Activated T-cell treated with anti-CD3 and anti-CD28 coated beads, Interleukin-2, amount 50 U/mL, for 4 hours (primary cell): ENCODE measurements around the gene SH3BGRL3. TPM values are rescaled to one million over a fixed set of nuclear protein-coding genes. Genes with fewer than 3 reads are reported as not detected.
"Not testable (repeated sequence)": the region's sequence is repeated elsewhere in the genome, so short reads cannot be mapped to it uniquely, and the experiment has no call there.

ENCODE experiments used
- ATAC-seq, 2 donors: fragments of 200-7000 bp; cut with Tn5 transposase; one replicate each; pipeline ENCODE4 v1.10.0; 2021
- DNase-seq: peaks from one replicate; pipeline ENCODE4 v3.0.0-alpha.2; 2020
- H3K27me3 Mint-ChIP-seq: one replicate; pipeline ENCODE4 v1.8.0; 2021; ENCODE audit warnings: low read depth, mixed read lengths
- H3K36me3 Mint-ChIP-seq: one replicate; pipeline ENCODE4 v1.8.0; 2022; ENCODE audit warnings: mixed read lengths; ENCODE audit not compliant: insufficient read depth
- H3K4me1 Mint-ChIP-seq: one replicate; pipeline ENCODE4 v1.8.0; 2021; ENCODE audit warnings: low read depth, mixed read lengths
- H3K4me3 Mint-ChIP-seq: one replicate; pipeline ENCODE4 v1.8.0; 2021; ENCODE audit warnings: mild to moderate bottlenecking, moderate library complexity, mixed read lengths
- H3K9me3 Mint-ChIP-seq: one replicate; pipeline ENCODE4 v1.8.0; 2021; ENCODE audit warnings: mixed read lengths
- total RNA-seq, 3 donors: library from RNA; stranded (reverse); gene quantifications; one replicate each; pipeline ENCODE4 v1.2.1, GENCODE V29; 2021

The SH3BGRL3 gene
- total RNA-seq, 3 donors from 2014 or later: 324 to 352 (median 326) TPM

- Mint-ChIP-seq H3K4me3 (peak overlapping the region; percentile 96), H3K27me3 (no peaks in the 10 kb centered on the region), H3K36me3 (no peaks in the 10 kb centered on the region), H3K4me1 (peaks cover 28% of the 10 kb centered on the region), H3K9me3 (no peaks in the 10 kb centered on the region)
- no peak for DNase-seq
- peak; percentile 3 to 16 for ATAC-seq
These were observed 27.5 kb downstream of the SH3BGRL3 start for GRCh38 chr1:26307363-26307781.

DNA sequence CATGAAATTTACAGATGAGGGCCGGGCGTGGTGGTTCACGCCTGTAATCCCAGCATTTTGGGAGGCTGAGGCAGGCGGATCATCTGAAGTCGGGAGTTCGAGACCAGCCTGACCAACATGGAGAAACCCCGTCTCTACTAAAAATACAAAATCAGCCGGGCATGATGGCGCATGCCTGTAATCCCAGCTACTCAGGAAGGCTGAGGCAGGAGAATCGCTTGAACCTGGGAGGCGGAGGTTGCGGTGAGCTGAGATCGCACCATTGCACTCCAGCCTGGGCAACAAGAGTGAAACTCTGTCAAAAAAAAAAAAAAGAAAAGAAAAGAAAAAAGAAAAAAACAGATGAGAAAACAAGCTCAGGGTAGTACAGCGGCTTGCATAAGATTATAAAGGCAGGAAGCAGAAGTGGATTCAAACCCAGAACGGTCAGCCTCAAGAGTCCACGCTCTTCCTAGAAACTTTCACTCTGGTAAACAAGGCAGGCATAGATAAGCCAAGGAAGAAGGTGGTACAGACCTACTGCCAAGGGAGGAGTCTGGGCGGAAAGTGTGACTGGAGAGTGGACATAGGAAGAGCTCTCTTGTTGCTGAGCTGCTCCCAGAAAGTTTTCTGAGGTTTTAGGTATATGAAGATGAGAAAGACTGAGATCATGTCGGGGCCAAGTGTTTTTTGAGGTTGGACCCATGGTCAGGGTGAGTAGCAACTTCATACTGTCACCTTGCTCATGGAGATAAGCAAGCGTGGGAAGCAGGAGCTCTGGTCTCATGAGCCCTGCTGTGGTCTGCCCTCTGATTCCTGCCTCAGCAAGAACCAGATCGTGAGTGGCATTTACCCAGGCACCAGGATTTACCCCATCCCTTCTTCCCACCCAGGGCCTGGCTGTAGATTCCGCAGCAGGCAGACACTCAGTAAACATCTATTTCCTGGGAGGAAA is 28.3 kb downstream of the SH3BGRL3 start:
- not testable (repeated sequence) for H3K9me3 Mint-ChIP-seq, DNase-seq, H3K27me3 Mint-ChIP-seq, H3K36me3 Mint-ChIP-seq
- ATAC-seq: peak; percentile 8 to 22
- Mint-ChIP-seq H3K4me3 (peak overlapping the region; percentile 56), H3K4me1 (peaks cover 32% of the 10 kb centered on the region)

DNA sequence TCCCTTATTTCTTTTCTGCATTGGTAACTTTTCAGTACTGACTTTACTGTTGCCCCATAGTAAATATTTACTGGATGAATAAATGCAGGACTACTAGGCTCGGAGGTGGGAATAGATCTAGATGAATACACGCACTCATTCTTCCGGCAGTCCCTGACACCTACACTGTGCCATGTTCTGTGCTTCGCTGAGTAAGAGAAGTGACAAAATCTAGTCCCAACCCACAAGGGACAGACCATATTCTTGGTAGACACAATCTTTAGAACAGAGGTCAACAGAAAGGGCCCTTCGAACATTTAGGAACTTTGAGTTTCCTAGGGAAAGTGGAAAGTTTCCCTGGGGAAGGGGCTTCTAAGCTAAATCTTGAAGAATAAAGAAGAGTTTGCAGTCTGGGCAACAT is 34.6 kb downstream of the SH3BGRL3 start:
- no peak for DNase-seq
- H3K36me3 Mint-ChIP-seq: peaks cover 2% of the 10 kb centered on the region
- no peaks in the 10 kb centered on the region for H3K27me3 Mint-ChIP-seq
- H3K4me3 Mint-ChIP-seq: no peak overlapping the region
- peaks cover 60% of the 10 kb centered on the region for H3K4me1 Mint-ChIP-seq
- no peak for ATAC-seq
- H3K9me3 Mint-ChIP-seq: no peaks in the 10 kb centered on the region

DNA sequence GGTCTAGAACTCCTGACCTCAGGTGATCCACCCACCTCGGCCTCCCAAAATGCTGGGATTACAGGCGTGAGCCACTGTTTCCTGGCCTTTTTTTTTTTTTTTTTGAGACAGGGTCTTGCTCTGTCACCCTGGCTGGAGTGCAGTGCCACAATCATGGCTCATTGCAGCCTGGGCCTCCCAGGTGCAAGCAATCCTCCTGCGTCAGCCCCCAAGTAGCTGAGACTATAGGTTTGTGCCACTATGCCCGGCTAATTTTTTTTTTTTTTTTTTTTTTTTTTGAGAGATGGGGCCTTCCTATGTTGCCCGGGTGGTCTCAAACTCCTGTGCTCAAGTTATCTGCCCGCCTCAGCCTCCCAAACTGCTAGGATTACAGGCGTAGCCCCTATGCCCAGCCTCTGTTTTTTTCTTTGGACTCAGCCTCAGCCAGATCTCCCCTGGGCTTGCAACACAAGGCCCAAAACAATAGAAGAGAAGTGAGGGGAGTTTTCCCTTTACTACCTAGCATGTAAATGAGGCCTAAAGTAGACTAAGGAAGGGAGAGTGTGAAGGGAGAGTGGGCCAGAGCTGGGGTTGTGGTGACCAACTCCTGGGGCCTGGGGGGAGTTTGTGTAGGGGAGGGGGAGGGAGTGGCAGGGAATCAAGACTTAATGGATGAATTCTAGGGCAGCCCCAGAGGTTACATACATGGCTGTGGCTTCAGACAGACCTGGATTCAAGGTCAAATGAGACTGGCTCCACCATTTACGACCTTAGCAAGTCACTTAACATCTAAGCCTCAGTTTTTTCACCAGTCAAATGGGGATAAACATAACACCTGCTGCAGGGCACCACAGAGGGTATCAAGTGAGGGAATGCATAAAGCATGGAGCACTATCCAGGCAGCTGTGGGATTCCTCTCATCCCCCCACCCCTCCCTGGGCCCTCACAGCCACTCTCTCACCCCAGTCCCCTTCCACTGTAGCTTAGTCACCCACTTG is 36.3 kb downstream of the SH3BGRL3 start:
- DNase-seq (no peak), ATAC-seq (no peak)
- H3K4me3 Mint-ChIP-seq: peak overlapping the region; percentile 91
- H3K36me3 Mint-ChIP-seq: peaks cover 6% of the 10 kb centered on the region
- no peaks in the 10 kb centered on the region for H3K9me3 Mint-ChIP-seq
- H3K4me1 Mint-ChIP-seq: peaks cover 74% of the 10 kb centered on the region
- no peaks in the 10 kb centered on the region for H3K27me3 Mint-ChIP-seq

DNA sequence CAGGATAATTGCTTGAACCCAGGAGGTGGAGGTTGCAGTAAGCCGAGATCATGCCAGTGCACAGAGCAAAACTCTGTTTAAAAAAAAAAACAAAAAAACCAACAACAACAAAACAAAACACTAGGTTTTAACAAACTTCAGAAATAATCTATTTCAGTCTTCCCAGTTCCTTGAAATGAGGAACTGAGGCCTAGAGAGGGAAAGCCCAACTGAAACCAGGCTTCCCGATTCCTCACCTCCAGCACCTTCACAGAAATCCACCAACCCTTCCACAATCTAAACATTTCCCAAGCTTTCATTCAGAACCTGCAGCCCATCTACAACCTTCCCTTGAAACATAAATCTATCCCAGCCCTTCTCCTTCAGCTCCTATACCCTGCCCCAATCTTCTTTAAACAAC is 37.3 kb downstream of the SH3BGRL3 start:
- ATAC-seq (no peak), DNase-seq (no peak)
- peak overlapping the region; percentile 91 for H3K4me3 Mint-ChIP-seq
- H3K36me3 Mint-ChIP-seq: peaks cover 11% of the 10 kb centered on the region
- H3K27me3 Mint-ChIP-seq: no peaks in the 10 kb centered on the region
- H3K4me1 Mint-ChIP-seq: peaks cover 82% of the 10 kb centered on the region
- H3K9me3 Mint-ChIP-seq: no peaks in the 10 kb centered on the region

DNA sequence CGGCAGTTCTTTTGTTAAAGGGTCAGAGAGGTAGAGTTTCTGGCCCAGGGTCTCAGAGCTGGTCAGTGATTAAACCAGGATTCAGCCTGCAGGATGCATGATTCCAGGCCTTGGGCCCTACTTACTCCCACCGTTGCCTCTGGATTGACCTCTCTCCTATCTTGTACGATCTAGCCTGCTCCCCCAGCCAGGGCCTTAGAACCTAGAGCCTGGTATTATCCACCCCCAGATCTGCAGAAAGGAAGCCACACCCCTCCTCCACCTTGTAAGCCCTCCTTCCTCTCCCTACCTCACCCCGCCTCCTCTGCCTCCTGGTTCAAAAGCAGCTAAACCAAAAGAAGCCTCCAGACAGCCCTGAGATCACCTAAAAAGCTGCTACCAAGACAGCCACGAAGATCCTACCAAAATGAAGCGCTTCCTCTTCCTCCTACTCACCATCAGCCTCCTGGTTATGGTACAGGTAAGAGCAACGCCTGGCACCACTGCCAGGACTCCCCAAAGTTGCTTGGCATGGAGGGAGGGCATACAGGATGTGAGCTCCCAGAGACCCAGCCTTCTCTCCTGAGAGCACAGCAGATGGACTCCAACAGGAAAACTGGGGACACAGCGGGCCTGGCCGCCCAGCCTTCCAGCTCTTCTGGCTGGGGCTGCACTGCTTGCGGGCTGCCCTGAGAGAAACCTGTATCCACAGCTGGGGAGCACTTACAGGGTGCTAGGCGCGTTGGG is 37.9 kb downstream of the SH3BGRL3 start, which contains the start of gene CD52:
TSS of gene CD52 (plus strand) at position 347 of the 726 bp plus-strand sequence. CDS start at position 407, 60 bp downstream.
- peak; percentile 58 to 64 for ATAC-seq
- peaks cover 11% of the 10 kb centered on the region for H3K36me3 Mint-ChIP-seq

DNA sequence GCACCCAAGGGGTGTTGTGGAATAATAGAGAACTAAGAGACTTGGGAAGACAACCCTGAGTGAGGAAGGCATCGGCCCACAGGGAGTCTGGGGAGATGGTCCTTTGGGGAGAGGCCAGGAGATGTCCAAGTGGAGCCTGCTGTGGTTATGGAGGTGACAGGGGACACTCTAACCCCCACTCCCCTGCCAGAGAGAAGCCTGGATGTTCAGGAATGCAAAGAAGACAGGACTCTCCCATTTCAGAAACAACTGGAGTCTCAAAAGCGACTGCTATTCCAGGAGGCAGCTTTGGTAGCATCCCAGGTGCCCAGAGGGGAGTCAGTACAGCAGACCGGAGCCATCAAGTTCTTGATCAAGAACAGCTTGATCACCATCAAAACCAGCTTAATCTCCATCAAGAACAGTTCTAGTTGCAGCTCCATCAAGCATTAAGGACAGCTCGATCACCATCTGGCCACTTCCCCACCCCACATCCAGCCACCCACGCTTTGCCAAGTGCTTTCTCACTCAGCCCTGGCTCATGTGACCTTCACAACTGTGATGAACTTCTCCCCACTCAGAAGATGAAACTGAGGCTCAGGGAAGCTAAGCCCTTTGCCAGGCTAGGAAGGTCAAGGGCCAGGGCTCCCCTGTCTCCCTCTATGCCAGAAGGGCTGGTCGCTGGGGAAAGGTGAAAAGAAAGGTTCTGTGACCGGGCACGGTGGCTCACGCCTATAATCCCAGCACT is 38.6 kb downstream of the SH3BGRL3 start:
- peaks cover 11% of the 10 kb centered on the region for H3K36me3 Mint-ChIP-seq

More for the DNA sequence above, 37.9 kb downstream of the SH3BGRL3 start, which contains the start of gene CD52:
- Mint-ChIP-seq H3K4me3 (peak within 1 kb of the TSS; percentile 91), H3K9me3 (no peaks in the 10 kb centered on the region), H3K4me1 (peaks cover 88% of the 10 kb centered on the region), H3K27me3 (no peaks in the 10 kb centered on the region)
- DNase-seq: peak; percentile 70

DNA sequence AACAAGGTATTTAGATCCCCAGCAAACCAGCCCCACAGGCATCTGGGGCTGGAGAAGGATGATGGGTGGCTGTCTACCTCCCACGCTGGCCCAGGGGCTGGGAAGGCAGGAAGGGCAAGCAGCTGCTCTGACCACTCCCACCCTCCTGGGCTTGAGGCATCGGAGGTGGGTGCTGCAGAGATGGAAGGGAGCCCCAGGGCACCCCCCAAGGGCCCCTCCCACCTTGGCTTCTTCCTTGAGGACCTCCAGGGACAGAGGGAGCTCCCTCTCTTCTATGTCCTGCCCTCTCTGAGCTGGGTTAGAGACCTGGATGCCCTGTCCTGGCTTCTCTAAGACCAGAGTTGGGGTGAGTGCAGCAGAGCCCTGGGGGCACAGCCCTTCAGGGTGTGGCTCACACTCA is 41.0 kb downstream of the SH3BGRL3 start:
- ATAC-seq (peak in 1 of 2 donors; percentile 4), DNase-seq (no peak)
- Mint-ChIP-seq H3K4me1 (peaks cover 67% of the 10 kb centered on the region), H3K36me3 (peaks cover 14% of the 10 kb centered on the region), H3K9me3 (no peaks in the 10 kb centered on the region), H3K27me3 (no peaks in the 10 kb centered on the region), H3K4me3 (peak overlapping the region; percentile 79)

More for the DNA sequence above, 38.6 kb downstream of the SH3BGRL3 start:
- DNase-seq (peak; percentile 22), ATAC-seq (peak; percentile 16 to 19)
- peak overlapping the region; percentile 91 for H3K4me3 Mint-ChIP-seq
- peaks cover 87% of the 10 kb centered on the region for H3K4me1 Mint-ChIP-seq
- no peaks in the 10 kb centered on the region for H3K9me3 Mint-ChIP-seq
- H3K27me3 Mint-ChIP-seq: no peaks in the 10 kb centered on the region

DNA sequence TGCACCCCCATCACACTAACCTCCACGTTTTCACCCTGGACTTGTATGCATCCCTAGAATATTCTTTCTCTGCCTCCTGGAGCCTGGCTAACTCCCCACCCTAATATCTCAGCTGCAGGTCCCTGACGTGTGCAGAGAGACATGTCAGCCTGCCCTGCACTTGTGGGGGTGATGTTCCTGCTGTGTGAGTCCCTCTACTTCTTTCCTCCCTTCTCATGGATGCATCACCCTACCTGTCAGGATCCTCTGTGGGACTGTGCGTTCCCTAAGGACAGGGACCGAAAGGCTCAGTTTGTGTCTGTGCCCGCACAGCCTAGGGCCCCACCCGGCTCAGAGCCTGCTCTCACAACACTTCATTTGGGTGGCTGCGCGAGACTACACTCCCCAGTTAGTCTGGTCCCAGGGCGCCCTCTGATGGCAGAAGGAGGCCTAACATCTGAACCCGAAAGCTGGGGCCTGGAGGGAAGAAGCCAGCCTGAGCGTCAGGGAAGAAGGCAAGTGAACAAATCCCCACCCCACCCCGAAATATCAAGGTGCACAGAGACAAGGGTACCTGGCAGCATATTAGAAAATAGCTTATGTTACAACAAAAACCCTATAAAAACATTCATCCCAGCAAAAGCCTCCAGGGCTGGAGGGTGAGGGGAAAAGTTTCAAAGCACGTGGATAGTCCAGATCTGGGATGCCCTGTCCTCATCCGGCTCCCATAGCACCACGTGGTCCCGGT is 41.6 kb downstream of the SH3BGRL3 start:
- H3K27me3 Mint-ChIP-seq: no peaks in the 10 kb centered on the region
- peak; percentile 74 to 81 for ATAC-seq
- H3K4me3 Mint-ChIP-seq: peak overlapping the region; percentile 79
- H3K4me1 Mint-ChIP-seq: peaks cover 62% of the 10 kb centered on the region
- H3K36me3 Mint-ChIP-seq: peaks cover 14% of the 10 kb centered on the region
- H3K9me3 Mint-ChIP-seq: no peaks in the 10 kb centered on the region
- peak; percentile 97 for DNase-seq

DNA sequence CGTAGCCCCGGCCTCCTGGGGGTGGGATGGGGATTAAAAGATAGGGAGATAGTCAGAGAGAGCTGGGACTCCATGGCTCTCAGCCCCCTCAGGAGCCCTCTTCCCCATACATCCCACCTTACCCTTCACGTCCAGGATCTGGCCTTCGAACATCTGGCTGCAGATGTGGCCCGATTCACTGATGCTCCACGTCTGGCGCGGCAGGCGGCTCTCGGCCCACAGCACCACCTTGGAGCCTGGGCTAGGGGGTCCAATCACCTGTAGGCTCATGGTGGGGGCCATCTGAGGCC is 42.1 kb downstream of the SH3BGRL3 start:
- Mint-ChIP-seq H3K4me3 (no peak overlapping the region), H3K4me1 (peaks cover 57% of the 10 kb centered on the region)

DNA sequence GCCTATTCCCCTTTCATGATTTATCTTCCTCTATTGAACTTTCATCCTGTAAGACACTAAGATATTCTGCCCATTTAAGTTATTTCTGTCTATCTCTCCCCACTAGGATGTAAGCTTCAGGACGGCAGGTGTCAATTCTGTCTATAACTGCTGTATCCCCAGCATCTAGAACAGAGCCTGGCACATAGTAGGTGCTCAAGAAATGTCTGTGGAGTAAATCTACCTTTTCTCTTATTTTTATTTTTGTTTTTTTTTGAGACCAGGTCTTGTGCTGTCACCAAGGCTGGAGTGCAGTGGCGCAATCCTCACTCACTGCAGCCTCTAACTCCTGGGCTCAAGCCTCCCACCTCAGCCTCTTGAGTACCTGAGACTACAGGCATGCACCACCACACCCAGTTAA is 43.5 kb downstream of the SH3BGRL3 start:
- Mint-ChIP-seq H3K4me1 (peaks cover 43% of the 10 kb centered on the region), H3K9me3 (no peaks in the 10 kb centered on the region), H3K4me3 (no peak overlapping the region), H3K36me3 (peaks cover 14% of the 10 kb centered on the region), H3K27me3 (no peaks in the 10 kb centered on the region)
- DNase-seq: no peak
- ATAC-seq: no peak

More for the DNA sequence above, 42.1 kb downstream of the SH3BGRL3 start:
- ATAC-seq (no peak), DNase-seq (no peak)
- no peaks in the 10 kb centered on the region for H3K27me3 Mint-ChIP-seq
- peaks cover 14% of the 10 kb centered on the region for H3K36me3 Mint-ChIP-seq
- H3K9me3 Mint-ChIP-seq: no peaks in the 10 kb centered on the region

GRCh38 chr1:26324550-26324949 is 44.7 kb downstream of the SH3BGRL3 start:
- H3K4me3 Mint-ChIP-seq: no peak overlapping the region
- H3K4me1 Mint-ChIP-seq: peaks cover 35% of the 10 kb centered on the region
- no peak for ATAC-seq
- no peak for DNase-seq
- H3K27me3 Mint-ChIP-seq: no peaks in the 10 kb centered on the region
- no peaks in the 10 kb centered on the region for H3K9me3 Mint-ChIP-seq
- H3K36me3 Mint-ChIP-seq: peaks cover 12% of the 10 kb centered on the region

- Mint-ChIP-seq H3K9me3 (no peaks in the 10 kb centered on the region), H3K4me1 (peaks cover 5% of the 10 kb centered on the region), H3K27me3 (no peaks in the 10 kb centered on the region), H3K36me3 (peaks cover 3% of the 10 kb centered on the region), H3K4me3 (no peak overlapping the region)
- DNase-seq (no peak), ATAC-seq (no peak)
These were observed 48.1 kb downstream of the SH3BGRL3 start for GRCh38 chr1:26327956-26328362.
